ENCODE data around the gene RASGEF1C.
A peak's percentile ranks its signal among the peaks of the same experiment; 100 is the strongest.

The RASGEF1C gene

DNA sequence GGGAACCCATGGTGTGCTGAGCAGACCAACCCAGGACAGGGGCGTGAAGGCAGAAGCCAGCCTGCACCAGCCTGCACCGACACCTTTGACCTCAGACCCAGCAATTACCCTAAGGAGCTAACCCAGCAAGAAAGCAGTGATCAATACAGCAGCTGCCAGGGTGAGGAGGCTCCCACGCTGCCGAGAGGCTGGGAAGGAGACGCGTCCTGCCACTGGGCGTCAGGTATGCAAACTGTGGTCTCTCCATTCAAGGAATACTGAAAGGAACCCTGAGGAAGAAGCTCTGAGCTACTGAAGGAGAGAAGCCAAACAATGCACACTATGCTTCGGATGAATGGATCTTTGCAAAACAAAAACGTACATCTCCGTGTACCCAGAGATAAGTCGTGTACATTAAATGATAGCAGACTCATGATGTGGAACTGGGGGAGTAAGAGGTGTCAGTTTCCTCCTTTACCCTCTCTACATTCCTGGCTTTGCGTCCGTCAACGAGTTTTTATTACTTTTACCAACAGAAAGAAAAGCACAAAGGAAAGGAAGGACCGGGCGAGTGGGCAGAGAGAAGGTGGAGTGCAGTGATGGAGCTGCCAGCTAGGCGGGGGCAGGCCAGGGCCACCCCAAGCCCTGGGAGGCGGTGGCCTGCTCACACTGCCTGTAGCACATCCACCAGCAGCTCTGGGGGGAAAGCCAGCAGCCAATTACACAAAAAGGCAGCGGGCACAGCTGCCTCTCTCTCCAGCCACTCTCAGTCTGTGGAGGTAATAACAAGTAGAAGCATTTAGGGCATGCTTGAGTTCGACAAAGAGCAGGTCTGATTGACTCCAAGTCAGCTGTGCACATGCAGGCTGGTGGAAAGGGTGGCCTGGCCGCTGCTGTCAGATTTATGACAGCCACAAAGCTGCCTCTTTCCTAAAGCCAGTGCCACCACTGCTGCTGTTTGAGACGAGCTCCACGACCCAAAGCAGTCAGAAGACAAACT is 29.3 kb downstream of the RASGEF1C start:
- no peak for DNase-seq

- DNase-seq: no peak
Measured at GRCh38 chr5:180178531-180179441, 30.2 kb downstream of the RASGEF1C start.

DNA sequence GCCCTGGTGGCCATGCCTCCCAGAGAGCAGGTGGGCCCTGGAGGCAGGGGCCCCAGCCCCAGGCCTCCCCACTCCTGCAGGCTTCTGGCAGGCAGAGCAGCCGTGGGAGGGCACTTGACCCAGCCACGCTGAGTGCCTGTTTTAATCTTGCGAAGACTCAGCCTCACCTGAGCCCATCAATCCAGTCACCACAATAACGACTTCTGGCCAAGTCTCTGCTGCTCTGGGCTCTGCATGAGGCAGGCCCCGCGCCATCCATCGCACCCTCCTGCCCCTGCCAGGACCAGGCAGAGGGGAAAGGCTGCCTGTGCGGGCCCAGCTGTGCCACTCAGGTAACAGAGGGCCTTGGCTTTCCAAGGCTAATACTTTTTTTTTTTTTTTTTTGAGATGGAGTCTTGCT is 32.8 kb downstream of the RASGEF1C start:
- DNase-seq: no peak

DNA sequence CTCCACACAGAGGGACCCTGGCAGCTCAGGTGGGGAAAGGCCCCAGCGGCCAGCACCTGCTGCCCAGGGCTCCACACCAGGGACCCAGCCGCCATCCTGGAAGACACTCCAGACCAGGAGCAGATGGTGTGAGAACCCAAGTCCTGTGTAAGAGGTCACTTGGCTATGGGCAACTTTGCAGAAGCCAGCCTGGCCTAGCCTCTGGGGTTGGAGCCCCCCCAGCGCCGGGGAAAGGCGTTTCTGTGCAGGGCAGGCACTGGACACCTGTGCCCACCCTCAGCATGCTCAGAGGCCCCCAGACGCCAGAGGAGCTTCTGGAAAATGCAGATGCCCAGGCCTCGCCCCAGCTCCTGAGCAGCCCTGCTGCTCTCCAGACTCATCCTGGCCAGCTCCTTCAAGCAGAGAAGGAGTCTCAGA is 34.0 kb downstream of the RASGEF1C start:
- DNase-seq: no peak

DNA sequence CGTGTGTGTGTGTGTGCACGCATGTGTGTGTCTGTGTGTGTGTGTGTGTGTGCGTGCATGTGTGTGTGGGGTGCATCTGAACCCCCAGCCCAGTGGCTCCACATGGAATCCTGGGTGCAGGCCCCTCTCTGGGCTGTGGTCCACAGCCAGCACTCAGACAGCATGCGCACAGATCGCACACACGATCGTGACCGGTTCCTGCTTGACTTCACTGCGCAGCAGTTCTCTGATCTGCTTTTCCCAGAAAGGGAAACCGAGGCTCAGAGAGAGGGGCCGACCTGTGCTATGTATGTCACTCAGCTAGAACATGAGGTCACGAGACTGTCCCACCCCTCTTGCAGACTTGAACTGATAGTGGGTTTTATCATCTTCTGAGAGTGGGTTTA is 34.4 kb downstream of the RASGEF1C start:
- no peak for DNase-seq

GRCh38 chr5:180173875-180174586 is 35.0 kb downstream of the RASGEF1C start:
- peak; percentile 12 for DNase-seq

GRCh38 chr5:180173198-180173544 is 35.8 kb downstream of the RASGEF1C start:
- DNase-seq: no peak

- DNase-seq: no peak
Measured at GRCh38 chr5:180172447-180173197, 36.4 kb downstream of the RASGEF1C start.

- DNase-seq: no peak
Measured at GRCh38 chr5:180171568-180172094, 37.4 kb downstream of the RASGEF1C start.

GRCh38 chr5:180170810-180171567 is 38.0 kb downstream of the RASGEF1C start:
- DNase-seq: no peak

- no peak for DNase-seq
Measured at GRCh38 chr5:180170106-180170809, 38.8 kb downstream of the RASGEF1C start.

- no peak for DNase-seq
Measured at GRCh38 chr5:180169248-180170105, 39.5 kb downstream of the RASGEF1C start.

DNA sequence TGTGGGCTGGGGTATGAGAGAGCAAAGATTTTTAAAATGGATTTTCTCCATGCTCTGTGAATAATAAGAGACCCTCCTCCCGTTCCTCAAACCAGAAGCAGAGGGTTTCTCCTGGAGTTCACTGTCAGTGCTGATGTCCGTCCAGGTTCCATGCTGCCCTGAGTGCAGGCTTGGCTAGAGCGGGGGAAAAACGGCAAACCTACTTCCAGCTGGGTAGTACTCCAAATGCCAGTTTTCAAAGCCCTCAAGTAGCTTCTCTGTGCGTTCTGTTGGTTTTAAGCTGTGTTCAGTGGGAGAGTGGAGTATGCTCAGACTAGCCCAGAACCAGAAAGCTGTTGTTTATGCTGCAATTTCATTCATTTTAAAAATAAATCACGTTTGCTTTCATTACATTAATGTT is 40.3 kb downstream of the RASGEF1C start:
- no peak for DNase-seq

DNA sequence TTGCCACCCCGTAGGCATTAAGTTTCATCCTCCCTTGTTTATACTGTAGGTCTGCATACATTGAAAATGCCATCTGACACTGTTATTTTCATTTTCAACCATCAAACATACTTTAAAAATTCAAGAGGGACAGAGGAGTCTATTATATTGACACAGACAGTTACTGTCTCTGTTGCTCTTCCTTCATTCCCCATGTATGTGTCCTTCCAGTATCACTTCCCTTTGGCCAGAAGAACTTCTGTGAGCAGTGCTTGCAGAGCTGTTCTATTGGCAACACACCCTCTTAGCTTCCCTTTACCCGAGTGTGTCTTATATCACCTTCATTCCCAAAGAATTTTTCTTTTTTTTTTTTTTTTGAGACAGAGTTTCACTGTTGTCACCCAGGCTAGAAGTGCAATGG is 42.8 kb downstream of the RASGEF1C start:
- DNase-seq: no peak

DNA sequence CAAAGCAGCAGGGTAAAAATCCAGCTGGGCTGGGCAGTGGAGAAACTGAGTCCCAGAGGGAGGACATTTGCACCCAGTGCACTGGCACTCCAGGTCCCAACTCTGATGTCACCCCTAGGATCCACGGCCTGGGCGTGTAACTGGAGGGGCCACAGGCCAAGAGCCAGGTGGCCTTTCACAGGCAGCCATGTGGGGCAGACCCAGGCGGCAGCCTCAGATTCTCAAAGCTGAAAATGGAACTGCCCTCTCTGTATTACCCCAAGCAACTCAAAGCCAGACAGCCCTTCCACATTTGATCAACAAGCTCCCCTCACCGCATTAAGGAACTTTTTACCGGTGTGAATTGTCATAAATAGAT is 46.7 kb downstream of the RASGEF1C start:
- no peak for DNase-seq

DNA sequence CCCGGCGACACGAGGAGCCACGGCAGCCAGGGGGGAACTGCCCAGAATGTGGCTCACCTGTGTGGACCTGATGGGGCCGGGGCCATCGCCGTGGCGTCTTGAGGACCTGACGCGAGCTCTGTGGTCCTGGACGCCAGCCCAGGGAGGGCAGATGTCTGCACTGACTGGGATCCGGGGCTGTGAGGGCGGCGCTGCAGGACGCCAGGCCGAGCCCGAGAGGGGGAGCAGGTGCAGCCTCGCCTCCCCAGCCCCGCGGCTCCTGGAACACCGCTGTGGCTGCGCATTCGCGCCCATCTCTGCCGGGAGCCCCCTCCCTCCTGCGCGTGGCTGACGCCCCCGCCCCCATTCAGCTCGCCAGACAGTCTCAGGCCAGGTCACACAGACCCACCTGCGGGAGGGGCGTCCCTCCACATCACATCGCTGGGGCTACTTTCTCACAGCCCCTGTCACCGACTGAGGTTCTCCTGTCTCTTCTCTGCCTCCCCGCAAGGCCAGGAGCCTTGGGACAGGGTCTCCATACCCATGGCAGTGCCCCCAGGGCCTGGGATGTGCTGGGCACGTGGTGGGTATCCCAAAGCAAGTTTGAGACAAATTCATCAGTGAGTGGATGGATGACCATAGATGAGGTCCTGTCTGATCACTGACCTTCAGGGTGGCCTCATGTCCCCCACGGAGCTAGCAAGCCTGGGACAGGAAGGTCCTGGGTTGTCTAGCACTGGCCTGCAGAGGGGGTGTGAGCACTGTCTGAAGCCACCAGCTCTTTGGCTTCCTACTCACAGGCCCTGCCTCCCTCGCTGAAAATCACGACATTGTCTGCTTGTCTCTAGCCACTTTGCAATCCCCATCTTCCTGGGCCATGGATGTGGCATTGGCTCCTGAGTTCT is 47.3 kb downstream of the RASGEF1C start:
- DNase-seq: no peak

DNA sequence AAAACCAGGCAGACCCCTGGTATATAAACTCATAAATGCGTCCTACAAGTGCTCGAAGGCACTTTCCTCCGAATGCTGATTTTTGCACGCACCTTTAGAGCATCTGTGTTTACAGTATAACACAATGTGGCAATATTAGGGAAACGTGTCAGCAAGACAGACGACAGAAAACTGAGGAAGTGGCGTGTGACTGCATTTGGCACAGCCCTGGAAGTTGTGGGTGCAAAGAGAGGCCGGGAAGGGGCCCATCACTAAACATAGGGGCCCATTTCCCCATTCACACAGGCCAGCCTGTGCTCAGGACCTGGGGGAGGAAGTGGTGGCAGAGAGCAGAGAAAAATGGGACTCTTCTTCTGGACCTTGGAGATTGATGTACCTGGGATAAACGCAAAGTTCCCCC is 48.2 kb downstream of the RASGEF1C start:
- DNase-seq: no peak

- DNase-seq: no peak
Measured at GRCh38 chr5:180160215-180160614, 48.8 kb downstream of the RASGEF1C start.

DNA sequence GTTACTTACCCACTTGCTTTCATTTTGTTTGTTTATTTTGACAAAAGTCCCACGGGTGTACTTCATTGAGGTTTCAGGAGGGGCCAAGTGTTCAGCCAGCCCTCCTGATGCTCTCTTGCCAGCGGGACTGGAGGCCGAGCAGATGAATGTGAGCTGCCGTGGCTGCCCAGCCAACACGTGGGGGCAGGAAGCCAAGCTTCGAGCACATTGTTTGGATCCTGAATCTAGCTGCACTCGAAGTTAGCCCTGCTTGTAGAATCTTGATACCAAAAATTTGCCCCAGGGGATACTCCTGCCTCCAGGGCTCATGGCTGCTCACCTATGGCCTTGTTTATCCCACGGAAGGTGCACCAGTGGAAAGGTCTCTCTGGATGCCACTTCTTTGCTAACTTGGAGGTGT is 49.3 kb downstream of the RASGEF1C start:
- DNase-seq: no peak
